Femur (tissue), 1 donor: ENCODE data around the gene UST.

ENCODE experiments used
- DNase-seq: peaks from one replicate; pipeline ENCODE4 v3.0.0-alpha.2; 2017

The UST gene

GRCh38 chr6:148814082-148814790 lies 67.4 kb downstream of the UST start:
- DNase-seq: no peak

GRCh38 chr6:148814869-148815268 lies 68.0 kb downstream of the UST start:
- no peak for DNase-seq

- no peak for DNase-seq
These were observed 69.3 kb downstream of the UST start for GRCh38 chr6:148816117-148816516.

GRCh38 chr6:148817689-148818088 lies 70.9 kb downstream of the UST start:
- DNase-seq: no peak

- no peak for DNase-seq
These were observed 72.2 kb downstream of the UST start for GRCh38 chr6:148818939-148819575.

GRCh38 chr6:148819852-148820251 lies 73.0 kb downstream of the UST start:
- DNase-seq: no peak

- DNase-seq: no peak
These were observed 76.0 kb downstream of the UST start for GRCh38 chr6:148822819-148823218.

- DNase-seq: no peak
These were observed 77.5 kb downstream of the UST start for GRCh38 chr6:148824291-148824690.

- DNase-seq: no peak
These were observed 78.1 kb downstream of the UST start for GRCh38 chr6:148824960-148825359.

GRCh38 chr6:148825492-148825891 lies 78.7 kb downstream of the UST start:
- DNase-seq: no peak

GRCh38 chr6:148827416-148828045 lies 80.7 kb downstream of the UST start:
- no peak for DNase-seq

- DNase-seq: no peak
These were observed 81.2 kb downstream of the UST start for GRCh38 chr6:148828047-148828446.

GRCh38 chr6:148829415-148830101 lies 82.7 kb downstream of the UST start:
- DNase-seq: no peak

- no peak for DNase-seq
These were observed 83.8 kb downstream of the UST start for GRCh38 chr6:148830614-148831013.

GRCh38 chr6:148831064-148831463 lies 84.2 kb downstream of the UST start:
- no peak for DNase-seq

GRCh38 chr6:148831531-148831930 lies 84.7 kb downstream of the UST start:
- DNase-seq: no peak

- DNase-seq: no peak
These were observed 89.2 kb downstream of the UST start for GRCh38 chr6:148835920-148836441.

GRCh38 chr6:148836751-148837150 lies 89.9 kb downstream of the UST start:
- no peak for DNase-seq

- DNase-seq: no peak
These were observed 91.1 kb downstream of the UST start for GRCh38 chr6:148837941-148838340.

- DNase-seq: no peak
These were observed 92.2 kb downstream of the UST start for GRCh38 chr6:148839044-148839443.

- DNase-seq: no peak
These were observed 93.4 kb downstream of the UST start for GRCh38 chr6:148840256-148840655.

GRCh38 chr6:148842296-148843019 lies 95.6 kb downstream of the UST start:
- peak; percentile 36 for DNase-seq

GRCh38 chr6:148845464-148845863 lies 98.6 kb downstream of the UST start:
- no peak for DNase-seq
